ENCODE data around the gene INPP4B. TPM values are rescaled to one million over a fixed set of nuclear protein-coding genes. Genes with fewer than 3 reads are reported as not detected.

Gene INPP4B
- total RNA-seq, 1 experiment from 2014 or later: 14.3 TPM

DNA sequence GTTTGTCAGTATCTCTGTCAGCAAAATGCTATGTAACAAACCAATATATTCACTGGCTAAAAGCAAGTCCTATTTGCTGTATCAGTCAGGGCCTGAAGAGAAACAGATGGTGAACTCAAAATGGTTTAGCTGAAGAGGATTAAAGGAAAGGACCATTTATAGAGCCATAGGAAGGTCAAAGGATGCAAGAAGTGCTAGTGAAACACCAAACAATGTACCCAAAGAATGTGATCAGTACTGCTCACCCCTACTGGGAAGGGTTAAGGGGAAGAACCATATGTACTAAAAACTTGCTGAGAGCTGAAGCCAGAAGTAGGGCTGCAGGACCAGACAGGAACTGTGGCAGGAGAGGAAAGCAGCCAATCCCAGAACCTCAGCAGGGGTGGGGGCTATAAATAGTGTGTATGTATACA, 479.3 kb downstream of the INPP4B start:
- CTCF ChIA-PET: no interaction called here
- Histone ChIP-seq H3K4me2 (ENCODE audit: low read length) (no peak overlapping the region), H3K9ac (ENCODE audit: low read length) (no peak overlapping the region), H3K9me3 (ENCODE audit: control insufficient read depth in 1 of 2, insufficient read depth in 1 of 2, low read depth in 1 of 2, low read length in 2 of 2) (no peaks in the 10 kb centered on the region), H2AFZ (ENCODE audit: low read depth, low read length, poor library complexity, severe bottlenecking) (no peak overlapping the region), H3K4me3 (replicated peaks in 1 of 2; ENCODE audit: low read depth in 1 of 2, low read length in 2 of 2) (no peak overlapping the region), H3K9me2 (ENCODE audit: insufficient read depth) (no peaks in the 10 kb centered on the region), H4K20me1 (ENCODE audit: insufficient read depth) (no peaks in the 10 kb centered on the region), H3K79me2 (ENCODE audit: insufficient read depth, low read length) (peaks cover 6% of the 10 kb centered on the region; the same call in 1 of the 2 replicates), H3K4me1 (ENCODE audit: control insufficient read depth in 1 of 2, insufficient read depth in 2 of 2, low read length in 2 of 2) (peaks cover 0 to 15% of the 10 kb centered on the region in 2 experiments; a peak in 2 of 4 replicates), H3K27me3 (ENCODE audit: insufficient read depth, low read length) (no peaks in the 10 kb centered on the region), H3K36me3 (ENCODE audit: control insufficient read depth in 1 of 2, insufficient read depth in 2 of 2, low read length in 2 of 2) (no peaks in the 10 kb centered on the region), H3K27ac (ENCODE audit: low read depth, low read length) (no peak overlapping the region)
- RAD21 ChIA-PET (ENCODE audit: low non-redundant PET in 1 of 2, low total read pairs in 2 of 2, uncharacterized antibody in 2 of 2, unreplicated experiment in 2 of 2): no interaction called here
- POLR2A ChIA-PET: interaction anchor here (2.2 kb wide), 1 partner anchor 11 kb away, joined by 6 read pairs; no protein-coding TSS in a partner anchor
- TF ChIP-seq SRF (IDR thresholded peaks at IDR 0.05; ENCODE audit: low read depth) (no peak), YY1 (IDR thresholded peaks at IDR 0.05; ENCODE audit: extremely low read depth, insufficient replicate concordance, low read depth, low read length) (no peak), EGR1 (IDR thresholded peaks at IDR 0.05; ENCODE audit: low read depth) (no peak), SIN3A (IDR thresholded peaks at IDR 0.05; ENCODE audit: low read depth) (no peak)
- TF ChIP-seq, protein P1, sequence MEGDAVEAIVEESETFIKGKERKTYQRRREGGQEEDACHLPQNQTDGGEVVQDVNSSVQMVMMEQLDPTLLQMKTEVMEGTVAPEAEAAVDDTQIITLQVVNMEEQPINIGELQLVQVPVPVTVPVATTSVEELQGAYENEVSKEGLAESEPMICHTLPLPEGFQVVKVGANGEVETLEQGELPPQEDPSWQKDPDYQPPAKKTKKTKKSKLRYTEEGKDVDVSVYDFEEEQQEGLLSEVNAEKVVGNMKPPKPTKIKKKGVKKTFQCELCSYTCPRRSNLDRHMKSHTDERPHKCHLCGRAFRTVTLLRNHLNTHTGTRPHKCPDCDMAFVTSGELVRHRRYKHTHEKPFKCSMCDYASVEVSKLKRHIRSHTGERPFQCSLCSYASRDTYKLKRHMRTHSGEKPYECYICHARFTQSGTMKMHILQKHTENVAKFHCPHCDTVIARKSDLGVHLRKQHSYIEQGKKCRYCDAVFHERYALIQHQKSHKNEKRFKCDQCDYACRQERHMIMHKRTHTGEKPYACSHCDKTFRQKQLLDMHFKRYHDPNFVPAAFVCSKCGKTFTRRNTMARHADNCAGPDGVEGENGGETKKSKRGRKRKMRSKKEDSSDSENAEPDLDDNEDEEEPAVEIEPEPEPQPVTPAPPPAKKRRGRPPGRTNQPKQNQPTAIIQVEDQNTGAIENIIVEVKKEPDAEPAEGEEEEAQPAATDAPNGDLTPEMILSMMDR (IDR thresholded peaks at IDR 0.05 in 2 of 3, conservative IDR thresholded peaks at IDR 0.05 in 1 of 3; ENCODE audit: borderline replicate concordance in 1 of 3, insufficient read depth in 1 of 3, low read depth in 2 of 3, low read length in 2 of 3): no peak
- BruUV-seq (replicated peaks): no TSS peak
- intact Hi-C loops (cut with micrococcal nuclease): no loop called here
- ATAC-seq: 0 out of 2 replicates have a peak, but pooled peaks have one; percentile 22
- DNase-seq (ENCODE audit: low read depth, low spot score): no peak

DNA sequence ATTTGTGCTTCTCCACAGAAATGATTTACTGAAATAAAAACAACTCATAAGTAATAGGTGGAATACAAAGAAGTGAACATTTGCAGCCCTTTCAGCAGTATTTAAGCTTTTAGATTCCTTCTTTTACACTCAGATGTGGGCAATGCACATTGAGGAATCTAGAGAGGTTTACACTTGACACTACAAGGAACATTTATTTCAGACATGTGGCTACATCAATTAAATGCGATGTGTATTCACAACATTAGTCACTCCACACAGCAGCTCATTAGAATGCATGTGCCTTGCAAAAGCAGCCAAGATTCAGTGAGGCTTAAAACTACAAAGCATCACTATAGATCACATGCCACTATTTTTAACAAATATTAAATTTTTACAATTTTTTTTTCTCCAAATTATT, 480.7 kb downstream of the INPP4B start:
- DNase-seq (ENCODE audit: low read depth, low spot score) (no peak), ATAC-seq (no peak)
- TF ChIP-seq, protein P2, sequence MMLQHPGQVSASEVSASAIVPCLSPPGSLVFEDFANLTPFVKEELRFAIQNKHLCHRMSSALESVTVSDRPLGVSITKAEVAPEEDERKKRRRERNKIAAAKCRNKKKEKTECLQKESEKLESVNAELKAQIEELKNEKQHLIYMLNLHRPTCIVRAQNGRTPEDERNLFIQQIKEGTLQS (IDR thresholded peaks at IDR 0.05): no peak
- TF ChIP-seq ZNF274 (IDR thresholded peaks at IDR 0.05; ENCODE audit: low read depth, low read length) (no peak), FOSL1 (IDR thresholded peaks at IDR 0.05; ENCODE audit: low read depth) (no peak), YY1 (IDR thresholded peaks at IDR 0.05; ENCODE audit: extremely low read depth, insufficient replicate concordance, low read depth, low read length) (no peak), ZFX (IDR thresholded peaks at IDR 0.05) (no peak), SRF (IDR thresholded peaks at IDR 0.05; ENCODE audit: low read depth) (no peak)
- CTCF ChIA-PET: no interaction called here
- Histone ChIP-seq H2AFZ (ENCODE audit: low read depth, low read length, poor library complexity, severe bottlenecking) (no peak overlapping the region), H3K4me1 (ENCODE audit: control insufficient read depth in 1 of 2, insufficient read depth in 2 of 2, low read length in 2 of 2) (peaks cover 0 to 15% of the 10 kb centered on the region in 2 experiments; a peak in 2 of 4 replicates), H3K36me3 (ENCODE audit: control insufficient read depth in 1 of 2, insufficient read depth in 2 of 2, low read length in 2 of 2) (no peaks in the 10 kb centered on the region), H3K79me2 (ENCODE audit: insufficient read depth, low read length) (peaks cover 6% of the 10 kb centered on the region; the same call in 1 of the 2 replicates), H3K9me3 (ENCODE audit: control insufficient read depth in 1 of 2, insufficient read depth in 1 of 2, low read depth in 1 of 2, low read length in 2 of 2) (no peaks in the 10 kb centered on the region), H3K27ac (ENCODE audit: low read depth, low read length) (no peak overlapping the region), H3K27me3 (ENCODE audit: insufficient read depth, low read length) (no peaks in the 10 kb centered on the region), H3K9ac (ENCODE audit: low read length) (no peak overlapping the region), H3K4me3 (replicated peaks in 1 of 2; ENCODE audit: low read depth in 1 of 2, low read length in 2 of 2) (no peak overlapping the region), H4K20me1 (ENCODE audit: insufficient read depth) (no peaks in the 10 kb centered on the region), H3K4me2 (ENCODE audit: low read length) (no peak overlapping the region), H3K9me2 (ENCODE audit: insufficient read depth) (no peaks in the 10 kb centered on the region)
- BruUV-seq (replicated peaks): no TSS peak
- intact Hi-C loops (cut with micrococcal nuclease): no loop called here
- RAD21 ChIA-PET (ENCODE audit: low non-redundant PET in 1 of 2, low total read pairs in 2 of 2, uncharacterized antibody in 2 of 2, unreplicated experiment in 2 of 2): no interaction called here
- POLR2A ChIA-PET: no interaction called here
